ENCODE results near the gene AFF3.

The AFF3 gene

GRCh38 chr2:99634234-99634633 lies 508.2 kb downstream of the AFF3 start:
- Histone ChIP-seq H3K4me1 (peaks cover 38% of the 10 kb centered on the region), H3K27me3 (no peaks in the 10 kb centered on the region), H3K36me3 (peaks cover 17% of the 10 kb centered on the region), H3K4me3 (0 out of 2 replicates have a peak overlapping the region, but pooled peaks have one; percentile 12), H3K27ac (no peak overlapping the region), H3K9ac (no peak overlapping the region), H3K4me2 (peak overlapping the region; percentile 32), H4K20me1 (0 out of 2 replicates have a peak, but pooled peaks cover 7% of the 10 kb centered on the region), H3K9me3 (peaks cover 25% of the 10 kb centered on the region)
- TF ChIP-seq Cebpa-rat (IDR thresholded peaks at IDR 0.05), result no peak

- Histone ChIP-seq H3K27ac (no peak overlapping the region), H3K4me1 (peaks cover 16% of the 10 kb centered on the region), H3K36me3 (peaks cover 17% of the 10 kb centered on the region), H4K20me1 (no peaks in the 10 kb centered on the region), H3K9ac (no peak overlapping the region), H3K4me2 (no peak overlapping the region), H3K9me3 (peaks cover 25% of the 10 kb centered on the region), H3K27me3 (no peaks in the 10 kb centered on the region), H3K4me3 (no peak overlapping the region)
- no peak for TF ChIP-seq Cebpa-rat (IDR thresholded peaks at IDR 0.05)
These were observed 510.7 kb downstream of the AFF3 start for GRCh38 chr2:99631700-99632099.

- H3K27me3 ChIP-seq, result no peaks in the 10 kb centered on the region
- peaks cover 23% of the 10 kb centered on the region for H3K9me3 ChIP-seq
- no peak overlapping the region for H3K4me3 ChIP-seq
- H3K36me3 ChIP-seq, result peaks cover 17% of the 10 kb centered on the region
- H3K4me2 ChIP-seq, result no peak overlapping the region
- H3K4me1 ChIP-seq, result peaks cover 11% of the 10 kb centered on the region
- H4K20me1 ChIP-seq, result no peaks in the 10 kb centered on the region
- H3K9ac ChIP-seq, result no peak overlapping the region
- no peak overlapping the region for H3K27ac ChIP-seq
- TF ChIP-seq Cebpa-rat (IDR thresholded peaks at IDR 0.05), result no peak
These were observed 513.1 kb downstream of the AFF3 start for GRCh38 chr2:99629320-99629719.

- Histone ChIP-seq H4K20me1 (peaks cover 7% of the 10 kb centered on the region; the same call in 1 of the 2 replicates), H3K27ac (no peak overlapping the region), H3K9me3 (no peaks in the 10 kb centered on the region), H3K27me3 (no peaks in the 10 kb centered on the region), H3K9ac (no peak overlapping the region), H3K4me2 (no peak overlapping the region), H3K36me3 (peaks cover 9% of the 10 kb centered on the region; the same call in 1 of the 2 replicates), H3K4me3 (no peak overlapping the region), H3K4me1 (no peaks in the 10 kb centered on the region; the same call in 1 of the 2 replicates)
- TF ChIP-seq Cebpa-rat (IDR thresholded peaks at IDR 0.05), result no peak
These were observed 516.2 kb downstream of the AFF3 start for GRCh38 chr2:99626158-99626557.

- Histone ChIP-seq H3K4me1 (no peaks in the 10 kb centered on the region; the same call in 1 of the 2 replicates), H3K27ac (no peak overlapping the region), H3K36me3 (no peaks in the 10 kb centered on the region), H3K9ac (no peak overlapping the region), H3K27me3 (no peaks in the 10 kb centered on the region), H3K4me3 (no peak overlapping the region), H3K9me3 (no peaks in the 10 kb centered on the region), H4K20me1 (peaks cover 7% of the 10 kb centered on the region; the same call in 1 of the 2 replicates), H3K4me2 (no peak overlapping the region)
- no peak for TF ChIP-seq Cebpa-rat (IDR thresholded peaks at IDR 0.05)
These were observed 517.7 kb downstream of the AFF3 start for GRCh38 chr2:99624677-99625076.

GRCh38 chr2:99623613-99624012 lies 518.8 kb downstream of the AFF3 start:
- no peaks in the 10 kb centered on the region for H3K36me3 ChIP-seq
- no peak overlapping the region for H3K4me2 ChIP-seq
- TF ChIP-seq Cebpa-rat (IDR thresholded peaks at IDR 0.05), result no peak
- H3K27ac ChIP-seq, result no peak overlapping the region
- no peak overlapping the region for H3K4me3 ChIP-seq
- no peaks in the 10 kb centered on the region; the same call in 1 of the 2 replicates for H3K4me1 ChIP-seq
- H3K27me3 ChIP-seq, result no peaks in the 10 kb centered on the region
- no peaks in the 10 kb centered on the region for H3K9me3 ChIP-seq
- H4K20me1 ChIP-seq, result peaks cover 7% of the 10 kb centered on the region; the same call in 1 of the 2 replicates
- no peak overlapping the region for H3K9ac ChIP-seq

GRCh38 chr2:99623035-99623434 lies 519.4 kb downstream of the AFF3 start:
- Histone ChIP-seq H4K20me1 (peaks cover 7% of the 10 kb centered on the region; the same call in 1 of the 2 replicates), H3K4me1 (no peaks in the 10 kb centered on the region; the same call in 1 of the 2 replicates), H3K27me3 (no peaks in the 10 kb centered on the region), H3K36me3 (no peaks in the 10 kb centered on the region), H3K9ac (no peak overlapping the region), H3K4me3 (no peak overlapping the region), H3K27ac (no peak overlapping the region), H3K9me3 (no peaks in the 10 kb centered on the region), H3K4me2 (no peak overlapping the region)
- no peak for TF ChIP-seq Cebpa-rat (IDR thresholded peaks at IDR 0.05)

GRCh38 chr2:99622534-99622933 lies 519.9 kb downstream of the AFF3 start:
- H4K20me1 ChIP-seq, result peaks cover 7% of the 10 kb centered on the region; the same call in 1 of the 2 replicates
- H3K27me3 ChIP-seq, result no peaks in the 10 kb centered on the region
- H3K27ac ChIP-seq, result no peak overlapping the region
- no peak overlapping the region for H3K4me3 ChIP-seq
- H3K9me3 ChIP-seq, result no peaks in the 10 kb centered on the region
- no peak overlapping the region for H3K9ac ChIP-seq
- no peaks in the 10 kb centered on the region for H3K36me3 ChIP-seq
- TF ChIP-seq Cebpa-rat (IDR thresholded peaks at IDR 0.05), result no peak
- H3K4me1 ChIP-seq, result no peaks in the 10 kb centered on the region; the same call in 1 of the 2 replicates
- H3K4me2 ChIP-seq, result no peak overlapping the region

- no peak for TF ChIP-seq Cebpa-rat (IDR thresholded peaks at IDR 0.05)
- no peak overlapping the region for H3K9ac ChIP-seq
- no peaks in the 10 kb centered on the region for H3K9me3 ChIP-seq
- H3K4me3 ChIP-seq, result no peak overlapping the region
- H3K4me1 ChIP-seq, result no peaks in the 10 kb centered on the region; the same call in 1 of the 2 replicates
- no peak overlapping the region for H3K4me2 ChIP-seq
- H3K27ac ChIP-seq, result no peak overlapping the region
- no peaks in the 10 kb centered on the region for H3K36me3 ChIP-seq
- peaks cover 7% of the 10 kb centered on the region; the same call in 1 of the 2 replicates for H4K20me1 ChIP-seq
- H3K27me3 ChIP-seq, result no peaks in the 10 kb centered on the region
These were observed 520.6 kb downstream of the AFF3 start for GRCh38 chr2:99621774-99622173.

- no peaks in the 10 kb centered on the region; the same call in 1 of the 2 replicates for H3K4me1 ChIP-seq
- H3K36me3 ChIP-seq, result no peaks in the 10 kb centered on the region
- H3K27ac ChIP-seq, result no peak overlapping the region
- no peak overlapping the region for H3K4me2 ChIP-seq
- H3K4me3 ChIP-seq, result no peak overlapping the region
- H3K9me3 ChIP-seq, result no peaks in the 10 kb centered on the region
- no peak overlapping the region for H3K9ac ChIP-seq
- peaks cover 7% of the 10 kb centered on the region; the same call in 1 of the 2 replicates for H4K20me1 ChIP-seq
- H3K27me3 ChIP-seq, result no peaks in the 10 kb centered on the region
- TF ChIP-seq Cebpa-rat (IDR thresholded peaks at IDR 0.05), result no peak
These were observed 521.3 kb downstream of the AFF3 start for GRCh38 chr2:99621106-99621505.

Data from BLaER1 (cell line).